Astrocyte of the cerebellum (primary cell): ENCODE data around the gene ATAD1.

Experiments used
- DNase-seq: peaks from one replicate; pipeline ENCODE4 v3.0.0-alpha.2; 2011; ENCODE audit warnings: low read depth
- H3K4me3 ChIP-seq: 2 replicates; pipeline ENCODE4 v1.5.1; 2011; ENCODE audit warnings: mild to moderate bottlenecking, low read depth, low read length, moderate library complexity
- in situ Hi-C: cut with HindIII; loops from 2 replicates; pipeline ENCODE4 v1.10.0; 2017; ENCODE audit warnings: low sequenced_read_pairs
- TF ChIP-seq, protein P1 (sequence below): IDR thresholded peaks from 2 replicates; pipeline ENCODE4 v1.5.1; 2012; ENCODE audit warnings: low read length, low read depth, moderate library complexity, mild to moderate bottlenecking; ENCODE audit errors: missing control alignments

The ATAD1 gene

DNA sequence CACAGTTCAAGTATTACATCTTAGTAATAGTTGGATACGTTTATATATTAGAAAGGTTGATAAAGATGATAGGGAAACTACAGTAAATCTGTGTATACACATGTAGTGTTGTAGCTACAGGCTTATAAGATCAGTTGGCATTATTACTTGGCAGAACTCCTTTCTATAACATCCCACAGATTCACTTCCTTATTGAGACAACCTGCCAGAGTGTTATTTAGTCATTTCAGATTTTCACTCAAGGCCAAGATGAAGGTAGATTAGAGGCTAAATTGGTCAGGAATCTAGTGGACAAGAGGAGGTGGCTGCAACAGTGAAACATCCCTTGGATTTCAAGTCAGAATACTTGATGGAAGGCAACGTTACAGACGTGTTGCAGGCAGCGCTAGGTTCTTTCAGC is 95.3 kb downstream of the ATAD1 start:
- in situ Hi-C loops: no loop called here
- H3K4me3 ChIP-seq: no peak overlapping the region
- TF ChIP-seq, protein P1, sequence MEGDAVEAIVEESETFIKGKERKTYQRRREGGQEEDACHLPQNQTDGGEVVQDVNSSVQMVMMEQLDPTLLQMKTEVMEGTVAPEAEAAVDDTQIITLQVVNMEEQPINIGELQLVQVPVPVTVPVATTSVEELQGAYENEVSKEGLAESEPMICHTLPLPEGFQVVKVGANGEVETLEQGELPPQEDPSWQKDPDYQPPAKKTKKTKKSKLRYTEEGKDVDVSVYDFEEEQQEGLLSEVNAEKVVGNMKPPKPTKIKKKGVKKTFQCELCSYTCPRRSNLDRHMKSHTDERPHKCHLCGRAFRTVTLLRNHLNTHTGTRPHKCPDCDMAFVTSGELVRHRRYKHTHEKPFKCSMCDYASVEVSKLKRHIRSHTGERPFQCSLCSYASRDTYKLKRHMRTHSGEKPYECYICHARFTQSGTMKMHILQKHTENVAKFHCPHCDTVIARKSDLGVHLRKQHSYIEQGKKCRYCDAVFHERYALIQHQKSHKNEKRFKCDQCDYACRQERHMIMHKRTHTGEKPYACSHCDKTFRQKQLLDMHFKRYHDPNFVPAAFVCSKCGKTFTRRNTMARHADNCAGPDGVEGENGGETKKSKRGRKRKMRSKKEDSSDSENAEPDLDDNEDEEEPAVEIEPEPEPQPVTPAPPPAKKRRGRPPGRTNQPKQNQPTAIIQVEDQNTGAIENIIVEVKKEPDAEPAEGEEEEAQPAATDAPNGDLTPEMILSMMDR: no peak
- DNase-seq: no peak

DNA sequence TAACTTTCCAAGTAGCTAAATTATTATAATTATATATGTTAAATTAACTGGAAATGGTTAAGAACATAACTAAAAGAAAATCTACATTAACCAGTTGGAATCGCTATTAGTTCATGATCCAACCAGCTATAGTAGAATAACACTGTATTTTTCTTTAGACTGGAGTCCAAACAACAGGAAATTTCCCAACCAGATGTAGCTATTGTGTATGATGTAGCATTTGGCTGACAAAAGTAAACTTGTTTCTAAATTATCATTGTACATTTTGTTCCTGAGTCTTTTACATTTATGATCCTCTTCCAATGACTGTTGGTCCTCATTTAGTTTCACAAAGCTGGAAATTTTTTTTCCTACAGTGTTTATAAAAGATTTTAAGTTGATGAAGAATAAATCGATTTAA is 96.2 kb downstream of the ATAD1 start:
- in situ Hi-C loops: no loop called here
- TF ChIP-seq, protein P1: no peak
- no peak overlapping the region for H3K4me3 ChIP-seq
- no peak for DNase-seq

DNA sequence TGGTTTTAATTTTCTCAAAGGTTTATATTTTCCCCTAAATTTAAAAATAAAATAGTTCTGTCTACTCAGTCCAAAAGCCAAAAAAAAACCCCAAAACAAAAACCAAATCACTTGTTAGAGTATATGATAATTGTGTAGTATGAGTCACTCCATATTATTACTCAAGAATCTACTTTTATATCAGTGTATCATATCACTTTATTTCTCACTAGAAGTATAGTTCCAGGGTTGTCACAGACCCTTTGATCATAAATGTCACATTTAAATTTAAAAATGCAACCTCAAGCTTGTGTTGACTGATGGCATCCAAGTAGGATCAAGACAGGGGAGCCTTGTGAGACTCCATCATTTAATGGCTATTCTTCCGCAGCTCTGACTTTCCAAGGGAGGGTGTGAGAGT is 97.4 kb downstream of the ATAD1 start:
- in situ Hi-C loops: no loop called here
- TF ChIP-seq, protein P1: no peak
- H3K4me3 ChIP-seq: no peak overlapping the region
- DNase-seq: no peak

DNA sequence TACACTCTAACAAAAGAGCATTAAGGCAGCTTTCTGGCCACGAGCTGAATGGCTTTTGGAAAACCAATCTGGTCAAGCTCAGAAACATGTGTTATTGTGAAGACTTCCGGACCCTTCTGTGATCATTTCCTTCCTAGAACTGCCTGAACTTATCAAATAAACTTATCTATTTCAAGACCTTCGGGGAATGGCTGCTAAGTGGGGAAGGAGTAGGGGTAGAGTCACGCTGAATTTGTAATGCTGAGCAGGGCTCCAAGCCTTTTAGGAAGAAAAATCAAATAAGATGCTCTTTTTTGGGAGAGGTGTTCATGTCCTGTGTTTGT is 101.7 kb downstream of the ATAD1 start:
- TF ChIP-seq, protein P1: no peak
- in situ Hi-C loops: no loop called here
- DNase-seq: no peak
- no peak overlapping the region for H3K4me3 ChIP-seq

DNA sequence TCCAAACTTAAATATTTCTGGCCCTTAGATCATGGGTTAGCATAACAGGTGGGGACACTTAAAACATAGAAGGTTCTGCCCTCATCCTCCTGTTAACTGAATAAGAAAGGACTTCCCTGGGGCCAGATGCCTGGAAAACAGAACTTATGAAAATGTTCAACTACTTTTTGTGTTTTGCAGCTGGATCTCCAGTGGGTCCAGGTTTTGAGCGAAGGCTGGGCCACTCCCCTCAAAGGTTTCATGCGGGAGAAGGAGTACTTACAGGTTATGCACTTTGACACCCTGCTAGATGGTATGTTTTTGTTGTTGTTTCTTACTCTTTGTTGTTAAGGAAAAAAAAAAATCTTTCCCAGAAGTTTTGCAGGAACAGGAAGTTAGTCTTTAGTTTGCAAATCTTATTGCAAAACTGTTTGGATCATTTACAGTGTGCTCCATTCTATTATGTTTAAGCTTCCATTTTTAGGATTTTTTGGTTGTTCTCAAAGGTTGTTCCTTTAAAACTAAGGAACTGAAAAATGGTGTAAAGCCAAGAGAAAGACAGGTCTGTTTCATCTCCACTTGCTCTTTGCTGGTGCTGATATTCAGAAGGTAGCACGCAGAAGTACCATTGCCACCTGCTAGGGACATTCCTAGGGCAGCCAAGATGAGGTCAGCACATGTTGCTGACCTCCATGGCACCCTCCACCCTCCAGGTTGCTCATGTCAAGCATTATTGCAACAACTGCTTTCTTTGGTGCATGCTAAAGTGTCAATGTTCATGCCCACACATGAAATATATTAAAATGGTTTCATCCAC is 102.3 kb downstream of the ATAD1 start:
- H3K4me3 ChIP-seq: no peak overlapping the region
- in situ Hi-C loops: no loop called here
- no peak for DNase-seq
- TF ChIP-seq, protein P1: no peak

DNA sequence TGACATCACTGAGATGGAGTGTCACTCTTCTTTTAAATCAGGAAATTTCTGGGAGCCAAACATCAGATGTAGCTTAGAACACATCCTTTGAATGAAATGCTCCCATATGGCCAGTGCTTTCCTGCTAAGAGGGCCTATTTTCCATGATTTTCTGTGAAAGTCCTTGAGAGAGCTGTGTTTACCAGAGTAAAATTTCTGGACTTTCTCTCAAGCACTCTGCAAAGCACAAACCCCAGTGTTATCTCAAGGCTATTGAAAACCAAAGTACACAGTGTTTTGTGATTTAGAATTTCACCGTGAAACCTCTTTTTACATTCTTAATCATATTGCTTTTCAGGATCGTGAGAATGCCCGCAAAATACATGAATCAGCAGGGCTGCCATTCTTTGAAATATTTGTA is 104.3 kb downstream of the ATAD1 start:
- in situ Hi-C loops: no loop called here
- H3K4me3 ChIP-seq: no peak overlapping the region
- DNase-seq: no peak
- TF ChIP-seq, protein P1: no peak
